Fibroblast of lung (primary cell): ENCODE data around the gene THBS1. TPM values are rescaled to one million over a fixed set of nuclear protein-coding genes. Genes with fewer than 3 reads are reported as not detected.

Experiments used
- DNase-seq, 2 donors: peaks; one replicate each; pipeline versions ENCODE4 v3.0.0 to v3.0.0-alpha.2; 2010; ENCODE audit warnings: low read depth in 2 of 2
- H2AFZ ChIP-seq: 2 replicates; pipeline ENCODE4 v1.5.1; 2012; ENCODE audit warnings: low read length, control low read depth, inconsistent platforms
- H3K27ac ChIP-seq: 2 replicates; pipeline ENCODE4 v1.5.1; 2011; ENCODE audit warnings: low read length, control low read depth; ENCODE audit not compliant: insufficient read depth
- H3K27me3 ChIP-seq: 2 replicates; pipeline ENCODE4 v1.5.1; 2011; ENCODE audit warnings: mild to moderate bottlenecking, low read length; ENCODE audit not compliant: control insufficient read depth, insufficient read depth
- H3K36me3 ChIP-seq: 2 replicates; pipeline ENCODE4 v1.5.1; 2011; ENCODE audit warnings: low read length; ENCODE audit not compliant: control insufficient read depth, insufficient read depth
- H3K4me1 ChIP-seq: 2 replicates; pipeline ENCODE4 v1.5.1; 2011; ENCODE audit warnings: low read length; ENCODE audit not compliant: control insufficient read depth, insufficient read depth; ENCODE audit errors: extremely low read depth
- H3K4me2 ChIP-seq: 2 replicates; pipeline ENCODE4 v1.5.1; 2011; ENCODE audit warnings: low read length, control low read depth; ENCODE audit not compliant: insufficient read depth; ENCODE audit errors: extremely low read depth
- H3K4me3 ChIP-seq, 4 experiments: fragments of 200-600 bp in 1 of 4; sonication (generic) in 1 of 4; replicated peaks in 1 of 4; 2 replicates each; pipeline ENCODE4 v1.5.1; 2011 to 2016; ENCODE audit warnings: low read length in 4 of 4, low read depth in 3 of 4, mild to moderate bottlenecking in 3 of 4, control low read depth in 2 of 4, inconsistent platforms in 1 of 4, mixed read lengths in 1 of 4; ENCODE audit not compliant: insufficient read depth in 1 of 4; ENCODE audit errors: control extremely low read depth in 1 of 4
- H3K79me2 ChIP-seq: 2 replicates; pipeline ENCODE4 v1.5.1; 2012; ENCODE audit warnings: mild to moderate bottlenecking, low read length, inconsistent platforms; ENCODE audit not compliant: control insufficient read depth, insufficient read depth
- H3K9ac ChIP-seq: 2 replicates; pipeline ENCODE4 v1.5.1; 2011; ENCODE audit warnings: mild to moderate bottlenecking, low read length, control low read depth; ENCODE audit not compliant: insufficient read depth
- H3K9me3 ChIP-seq: 2 replicates; pipeline ENCODE4 v1.5.1; 2012; ENCODE audit warnings: low read depth, low read length; ENCODE audit not compliant: control insufficient read depth, insufficient read depth
- H4K20me1 ChIP-seq: 2 replicates; pipeline ENCODE4 v1.5.1; 2011; ENCODE audit warnings: low read length; ENCODE audit not compliant: control insufficient read depth, insufficient read depth; ENCODE audit errors: extremely low read depth
- EZH2 ChIP-seq: IDR thresholded peaks from 2 replicates; pipeline ENCODE4 v1.5.1; 2012; ENCODE audit warnings: low read length, control low read depth, mild to moderate bottlenecking; ENCODE audit errors: missing control alignments
- polyA plus RNA-seq, 2 donors: library from polyadenylated mRNA; depleted of rRNA in 1 of 2; stranded (reverse) in 1 of 2; unstranded in 1 of 2; fragments of >200 nt; gene quantifications; 2 replicates each; pipeline ENCODE4 v1.2.1, GENCODE V29; 2011 to 2012; ENCODE audit warnings: missing spikeins in 1 of 2
- total RNA-seq: library from RNA; depleted of rRNA; stranded (reverse); fragments of >200 nt; gene quantifications from 2 replicates; pipeline ENCODE4 v1.2.1, GENCODE V29; 2014
- TF ChIP-seq, protein P1 (sequence below), 2 donors: IDR thresholded peaks in 1 of 2; conservative IDR thresholded peaks in 1 of 2; 1 replicate in 1 of 2; 2 replicates in 1 of 2; pipeline ENCODE4 v1.5.1; 2011 to 2012; ENCODE audit warnings: low read length in 2 of 2, control low read depth in 1 of 2, inconsistent platforms in 1 of 2, low read depth in 1 of 2, mild to moderate bottlenecking in 1 of 2

The THBS1 gene
- total and polyA plus RNA-seq, 2 donors (not counting 1 experiment from before 2014, with no cell fraction given): 1,512 to 1,745 TPM

DNA sequence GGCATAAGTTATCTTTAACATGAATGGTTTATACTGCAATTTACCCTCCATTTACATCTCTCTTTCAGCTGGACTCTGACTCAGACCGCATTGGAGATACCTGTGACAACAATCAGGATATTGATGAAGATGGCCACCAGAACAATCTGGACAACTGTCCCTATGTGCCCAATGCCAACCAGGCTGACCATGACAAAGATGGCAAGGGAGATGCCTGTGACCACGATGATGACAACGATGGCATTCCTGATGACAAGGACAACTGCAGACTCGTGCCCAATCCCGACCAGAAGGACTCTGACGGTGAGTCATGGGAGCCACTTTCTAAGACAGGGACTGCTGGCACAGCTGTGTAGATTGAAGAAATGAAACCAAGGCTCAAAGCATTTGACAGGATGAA lies 11.6 kb downstream of the THBS1 start:
- H4K20me1 ChIP-seq: peaks cover 7% of the 10 kb centered on the region
- H3K4me2 ChIP-seq: no peak overlapping the region
- H3K4me1 ChIP-seq: peaks cover 5% of the 10 kb centered on the region
- peak overlapping the region; percentile 23 for H3K27ac ChIP-seq
- TF ChIP-seq, protein P1, sequence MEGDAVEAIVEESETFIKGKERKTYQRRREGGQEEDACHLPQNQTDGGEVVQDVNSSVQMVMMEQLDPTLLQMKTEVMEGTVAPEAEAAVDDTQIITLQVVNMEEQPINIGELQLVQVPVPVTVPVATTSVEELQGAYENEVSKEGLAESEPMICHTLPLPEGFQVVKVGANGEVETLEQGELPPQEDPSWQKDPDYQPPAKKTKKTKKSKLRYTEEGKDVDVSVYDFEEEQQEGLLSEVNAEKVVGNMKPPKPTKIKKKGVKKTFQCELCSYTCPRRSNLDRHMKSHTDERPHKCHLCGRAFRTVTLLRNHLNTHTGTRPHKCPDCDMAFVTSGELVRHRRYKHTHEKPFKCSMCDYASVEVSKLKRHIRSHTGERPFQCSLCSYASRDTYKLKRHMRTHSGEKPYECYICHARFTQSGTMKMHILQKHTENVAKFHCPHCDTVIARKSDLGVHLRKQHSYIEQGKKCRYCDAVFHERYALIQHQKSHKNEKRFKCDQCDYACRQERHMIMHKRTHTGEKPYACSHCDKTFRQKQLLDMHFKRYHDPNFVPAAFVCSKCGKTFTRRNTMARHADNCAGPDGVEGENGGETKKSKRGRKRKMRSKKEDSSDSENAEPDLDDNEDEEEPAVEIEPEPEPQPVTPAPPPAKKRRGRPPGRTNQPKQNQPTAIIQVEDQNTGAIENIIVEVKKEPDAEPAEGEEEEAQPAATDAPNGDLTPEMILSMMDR (conservative IDR thresholded peaks at IDR 0.05 in 1 of 2, IDR thresholded peaks at IDR 0.05 in 1 of 2; ENCODE audit: low read depth in 1 of 2, low read length in 2 of 2): no peak
- no peak for TF ChIP-seq EZH2
- peaks cover 48% of the 10 kb centered on the region for H3K36me3 ChIP-seq
- no peak overlapping the region for H3K9ac ChIP-seq
- H3K79me2 ChIP-seq: peaks cover 13% of the 10 kb centered on the region
- H2AFZ ChIP-seq: no peak overlapping the region
- H3K4me3 ChIP-seq: peak overlapping the region in 1 of 4 experiments; percentile 21
- DNase-seq: peak; percentile 31 to 32
- H3K27me3 ChIP-seq: no peaks in the 10 kb centered on the region
- no peaks in the 10 kb centered on the region for H3K9me3 ChIP-seq

DNA sequence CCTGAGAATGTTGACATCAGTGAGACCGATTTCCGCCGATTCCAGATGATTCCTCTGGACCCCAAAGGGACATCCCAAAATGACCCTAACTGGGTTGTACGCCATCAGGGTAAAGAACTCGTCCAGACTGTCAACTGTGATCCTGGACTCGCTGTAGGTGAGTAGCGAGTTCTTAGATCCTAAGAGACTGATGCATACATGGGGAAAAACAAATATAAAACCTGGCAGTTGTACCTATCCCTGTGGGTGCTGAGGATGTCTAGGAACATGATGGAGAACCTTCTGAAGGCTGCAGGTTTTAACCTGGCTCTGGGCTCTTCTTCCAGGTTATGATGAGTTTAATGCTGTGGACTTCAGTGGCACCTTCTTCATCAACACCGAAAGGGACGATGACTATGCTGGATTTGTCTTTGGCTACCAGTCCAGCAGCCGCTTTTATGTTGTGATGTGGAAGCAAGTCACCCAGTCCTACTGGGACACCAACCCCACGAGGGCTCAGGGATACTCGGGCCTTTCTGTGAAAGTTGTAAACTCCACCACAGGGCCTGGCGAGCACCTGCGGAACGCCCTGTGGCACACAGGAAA lies 12.3 kb downstream of the THBS1 start:
- H3K4me2 ChIP-seq: no peak overlapping the region
- no peaks in the 10 kb centered on the region for H3K27me3 ChIP-seq
- peaks cover 5% of the 10 kb centered on the region for H3K4me1 ChIP-seq
- no peak overlapping the region for H2AFZ ChIP-seq
- H3K27ac ChIP-seq: peak overlapping the region; percentile 23
- peak; percentile 3 to 17 for DNase-seq
- peaks cover 8% of the 10 kb centered on the region for H3K79me2 ChIP-seq
- no peak for TF ChIP-seq EZH2
- TF ChIP-seq, protein P1 (conservative IDR thresholded peaks at IDR 0.05 in 1 of 2, IDR thresholded peaks at IDR 0.05 in 1 of 2; ENCODE audit: low read depth in 1 of 2, low read length in 2 of 2): no peak
- H3K9me3 ChIP-seq: no peaks in the 10 kb centered on the region
- peaks cover 42% of the 10 kb centered on the region for H3K36me3 ChIP-seq
- H4K20me1 ChIP-seq: peaks cover 7% of the 10 kb centered on the region
- H3K9ac ChIP-seq: no peak overlapping the region
- H3K4me3 ChIP-seq: peak overlapping the region in 1 of 4 experiments; percentile 21

DNA sequence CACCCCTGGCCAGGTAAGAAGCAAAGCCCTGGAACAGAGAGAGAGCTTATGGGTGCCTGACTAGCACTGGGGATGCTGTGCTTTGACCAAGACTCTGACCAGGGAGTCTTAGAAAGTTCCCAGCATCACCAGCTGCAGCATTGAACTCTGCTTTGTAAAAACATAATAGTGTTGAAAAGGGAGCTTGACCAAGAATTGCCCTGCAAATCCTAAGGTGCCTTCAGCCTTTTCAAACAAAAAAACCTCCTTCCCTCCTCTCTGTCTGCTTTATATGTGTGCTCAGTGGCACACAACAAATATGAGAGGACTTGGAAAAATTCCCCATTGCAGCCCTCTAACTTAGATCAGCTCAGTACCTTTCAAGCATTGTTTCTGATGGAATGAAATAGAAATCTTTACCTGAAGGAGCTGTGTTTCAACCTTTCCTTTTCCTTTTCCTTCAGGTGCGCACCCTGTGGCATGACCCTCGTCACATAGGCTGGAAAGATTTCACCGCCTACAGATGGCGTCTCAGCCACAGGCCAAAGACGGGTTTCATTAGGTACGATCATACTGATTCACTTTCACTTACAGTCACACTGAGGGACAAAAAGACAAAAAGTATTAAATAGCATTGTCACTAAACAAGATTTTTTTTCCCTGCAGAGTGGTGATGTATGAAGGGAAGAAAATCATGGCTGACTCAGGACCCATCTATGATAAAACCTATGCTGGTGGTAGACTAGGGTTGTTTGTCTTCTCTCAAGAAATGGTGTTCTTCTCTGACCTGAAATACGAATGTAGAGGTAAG lies 13.0 kb downstream of the THBS1 start:
- Histone ChIP-seq H3K9ac (no peak overlapping the region), H2AFZ (no peak overlapping the region), H3K27me3 (no peaks in the 10 kb centered on the region), H3K4me3 (peak overlapping the region in 1 of 4 experiments; percentile 21), H3K36me3 (peaks cover 35% of the 10 kb centered on the region), H4K20me1 (peaks cover 7% of the 10 kb centered on the region), H3K9me3 (no peaks in the 10 kb centered on the region), H3K4me1 (peaks cover 3% of the 10 kb centered on the region), H3K79me2 (peaks cover 4% of the 10 kb centered on the region), H3K4me2 (no peak overlapping the region), H3K27ac (no peak overlapping the region)
- peak; percentile 8 to 12 for DNase-seq
- TF ChIP-seq, protein P1 (conservative IDR thresholded peaks at IDR 0.05 in 1 of 2, IDR thresholded peaks at IDR 0.05 in 1 of 2; ENCODE audit: low read depth in 1 of 2, low read length in 2 of 2): no peak
- no peak for TF ChIP-seq EZH2
